Measurements from ENCODE around the gene PRDM12. TPM values are rescaled to one million over a fixed set of nuclear protein-coding genes. Genes with fewer than 3 reads are reported as not detected.

Gene PRDM12
- total and polyA plus RNA-seq, 2 of the 8 experiments (the other 6 are each of a cell fraction or from before 2014, with no cell fraction given) = 0.14 to 0.22 TPM

DNA sequence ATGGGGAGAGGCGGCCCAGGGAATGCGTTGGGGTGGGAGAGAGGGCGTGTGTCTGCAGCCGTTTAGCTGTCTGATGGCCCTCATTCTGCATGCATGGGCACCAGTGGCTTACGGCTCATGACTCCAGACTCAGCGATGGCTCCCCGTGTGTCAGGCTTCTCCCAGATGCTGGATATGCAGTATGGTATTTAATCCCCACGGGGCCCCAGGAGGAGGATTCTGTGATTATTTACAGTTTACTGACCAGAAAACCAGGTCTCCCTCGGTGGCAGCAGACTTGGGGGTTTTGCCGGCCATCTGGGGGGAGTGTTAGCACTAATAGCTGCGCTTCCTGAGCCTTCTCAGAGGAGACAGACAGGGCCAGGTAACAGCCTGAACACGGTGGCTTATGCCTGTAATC lies 4.3 kb downstream of the PRDM12 start:
- no peak overlapping the region for H3K4me2 ChIP-seq (ENCODE audit: insufficient read depth in 1 of 2, low read depth in 2 of 2, low read length in 2 of 2)
- no peak overlapping the region for H2AFZ ChIP-seq (ENCODE audit: low read length)
- no peak overlapping the region for H4K5ac ChIP-seq (ENCODE audit: insufficient read length, low read depth, low read length)
- ChIA-PET POLR2A (ENCODE audit: partially characterized antibody) (interaction anchor here (1.2 to 2.6 kb wide), 3 partner anchors 13 to 21 kb away, joined by 3 to 8 read pairs (median 3); no protein-coding TSS in a partner anchor), CTCF (ENCODE audit: partially characterized antibody) (interaction anchor here (0.6 to 6.0 kb wide), 6 partner anchors 12 to 343 kb away, joined by 4 to 53 read pairs (median 5); no protein-coding TSS in a partner anchor)
- no peak overlapping the region for H3K9ac ChIP-seq (replicated peaks in 1 of 4; ENCODE audit: extremely low read depth in 1 of 4, low read depth in 3 of 4, low read length in 3 of 4)
- H2BK12ac ChIP-seq (ENCODE audit: low read depth, low read length) = no peak overlapping the region
- peak overlapping the region; percentile 69; the same call in 1 of the 2 replicates for H2AK5ac ChIP-seq (ENCODE audit: low read depth, low read length)
- H3K56ac ChIP-seq (replicated peaks; ENCODE audit: insufficient read length, low read depth, low read length) = no peak overlapping the region
- no peak overlapping the region for H3K14ac ChIP-seq (ENCODE audit: insufficient read length)
- H2BK5ac ChIP-seq (ENCODE audit: low read depth, low read length) = no peak overlapping the region
- no peak overlapping the region for H2BK20ac ChIP-seq (ENCODE audit: low read length)
- no peak overlapping the region for H2BK120ac ChIP-seq (replicated peaks; ENCODE audit: low read depth, low read length)
- no peak overlapping the region for H2BK15ac ChIP-seq (ENCODE audit: low read length)
- FAIRE-seq = no peak
- H3K9me3 ChIP-seq (ENCODE audit: insufficient read depth in 2 of 2, low read depth in 1 of 2, low read length in 1 of 2) = no peaks in the 10 kb centered on the region
- no peaks in the 10 kb centered on the region; a peak in 1 of 8 replicates for H3K36me3 ChIP-seq (ENCODE audit: control insufficient read depth in 2 of 4, insufficient read depth in 4 of 4, low read length in 3 of 4)
- no peak overlapping the region for H4K8ac ChIP-seq (ENCODE audit: extremely low read depth, insufficient read depth, low read length)
- H3K18ac ChIP-seq (ENCODE audit: extremely low read depth, low read length) = no peak overlapping the region
- H3K23ac ChIP-seq (ENCODE audit: insufficient read length) = no peak overlapping the region
- H4K91ac ChIP-seq (replicated peaks; ENCODE audit: insufficient read length, low read length) = no peak overlapping the region
- peaks cover 4 to 9% of the 10 kb centered on the region in 2 experiments for H4K20me1 ChIP-seq (replicated peaks in 1 of 2; ENCODE audit: control insufficient read depth in 1 of 2, insufficient read depth in 2 of 2, low read length in 2 of 2)
- no peaks in the 10 kb centered on the region for H3K79me2 ChIP-seq (ENCODE audit: control insufficient read depth in 1 of 2, insufficient read depth in 2 of 2, low read length in 2 of 2)
- DNase-seq (ENCODE audit: low read depth in 1 of 2, low spot score in 2 of 2) = no peak
- 81% methylated on average over 12 of the region's 12 CpGs; no CpG with 5 or more reads in 1 of the 2 experiments for WGBS, 2 experiments (ENCODE audit: extremely low coverage in 1 of 2, insufficient coverage in 1 of 2, insufficient read length in 1 of 2, insufficient replicate concordance in 2 of 2, low coverage in 1 of 2, low lambda C conversion rate in 2 of 2, missing lambda C conversion rate in 1 of 2)
- H3K27ac ChIP-seq (ENCODE audit: low read depth, low read length) = no peak overlapping the region
- H3K4me1 ChIP-seq (replicated peaks in 1 of 4; ENCODE audit: control insufficient read depth in 3 of 4, insufficient read depth in 4 of 4, low read length in 3 of 4) = peaks cover 0 to 21% (median 12%) of the 10 kb centered on the region in 4 experiments; a peak in 6 of 7 replicates
- no peaks in the 10 kb centered on the region for H3K79me1 ChIP-seq (ENCODE audit: low read depth, low read length)
- no peak overlapping the region for H3K4ac ChIP-seq (replicated peaks; ENCODE audit: insufficient read length, low read depth, low read length)
- H3K4me3 ChIP-seq (ENCODE audit: extremely low read depth in 1 of 4, insufficient read depth in 2 of 4, low read depth in 3 of 4, low read length in 4 of 4) = no peak overlapping the region
- H3K23me2 ChIP-seq (ENCODE audit: low read depth, low read length) = peaks cover 6% of the 10 kb centered on the region; the same call in 1 of the 2 replicates
- H3K27me3 ChIP-seq (replicated peaks in 1 of 4; ENCODE audit: control insufficient read depth in 3 of 4, extremely low read depth in 1 of 4, insufficient read depth in 3 of 4, low read length in 3 of 4) = peaks cover 50 to 64% (median 60%) of the 10 kb centered on the region in 4 experiments
- TF ChIP-seq SIX5 (IDR thresholded peaks at IDR 0.05; ENCODE audit: low read depth, low read length) = no peak
- no peak for TF ChIP-seq CHD2 (IDR thresholded peaks at IDR 0.05; ENCODE audit: low read length)
- TF ChIP-seq TEAD4 (IDR thresholded peaks at IDR 0.05; ENCODE audit: low read depth, low read length) = no peak
- TF ChIP-seq CREB1 (IDR thresholded peaks at IDR 0.05) = no peak
- TF ChIP-seq TBP (IDR thresholded peaks at IDR 0.05; ENCODE audit: low read depth, low read length) = no peak
- TF ChIP-seq CBX5 (IDR thresholded peaks at IDR 0.05; ENCODE audit: low read depth, low read length) = no peak
- TF ChIP-seq SP4 (IDR thresholded peaks at IDR 0.05; ENCODE audit: low read length) = no peak
- TF ChIP-seq BRCA1 (IDR thresholded peaks at IDR 0.05; ENCODE audit: low read depth, low read length) = no peak
- no peak for TF ChIP-seq CBX8 (IDR thresholded peaks at IDR 0.05; ENCODE audit: borderline replicate concordance, low read depth, low read length)
- TF ChIP-seq, protein P1, sequence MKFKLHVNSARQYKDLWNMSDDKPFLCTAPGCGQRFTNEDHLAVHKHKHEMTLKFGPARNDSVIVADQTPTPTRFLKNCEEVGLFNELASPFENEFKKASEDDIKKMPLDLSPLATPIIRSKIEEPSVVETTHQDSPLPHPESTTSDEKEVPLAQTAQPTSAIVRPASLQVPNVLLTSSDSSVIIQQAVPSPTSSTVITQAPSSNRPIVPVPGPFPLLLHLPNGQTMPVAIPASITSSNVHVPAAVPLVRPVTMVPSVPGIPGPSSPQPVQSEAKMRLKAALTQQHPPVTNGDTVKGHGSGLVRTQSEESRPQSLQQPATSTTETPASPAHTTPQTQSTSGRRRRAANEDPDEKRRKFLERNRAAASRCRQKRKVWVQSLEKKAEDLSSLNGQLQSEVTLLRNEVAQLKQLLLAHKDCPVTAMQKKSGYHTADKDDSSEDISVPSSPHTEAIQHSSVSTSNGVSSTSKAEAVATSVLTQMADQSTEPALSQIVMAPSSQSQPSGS (IDR thresholded peaks at IDR 0.05; ENCODE audit: low read length) = no peak
- TF ChIP-seq, protein P2, sequence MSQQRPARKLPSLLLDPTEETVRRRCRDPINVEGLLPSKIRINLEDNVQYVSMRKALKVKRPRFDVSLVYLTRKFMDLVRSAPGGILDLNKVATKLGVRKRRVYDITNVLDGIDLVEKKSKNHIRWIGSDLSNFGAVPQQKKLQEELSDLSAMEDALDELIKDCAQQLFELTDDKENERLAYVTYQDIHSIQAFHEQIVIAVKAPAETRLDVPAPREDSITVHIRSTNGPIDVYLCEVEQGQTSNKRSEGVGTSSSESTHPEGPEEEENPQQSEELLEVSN (IDR thresholded peaks at IDR 0.05) = no peak
- no peak for TF ChIP-seq RBBP5 (IDR thresholded peaks at IDR 0.05; ENCODE audit: borderline replicate concordance, low read depth, low read length)
- TF ChIP-seq KDM5A (IDR thresholded peaks at IDR 0.05; ENCODE audit: low read length) = no peak
